Activated CD8-positive, alpha-beta T cell treated with anti-CD3 and anti-CD28 coated beads for 36 hours (primary cell): ENCODE results near the gene GAA. TPM values are rescaled to one million over a fixed set of nuclear protein-coding genes. Genes with fewer than 3 reads are reported as not detected.

ENCODE experiments used
- ATAC-seq: fragments of 200-7000 bp; cut with Tn5 transposase; one replicate; pipeline ENCODE4 v1.10.0; 2021; ENCODE audit warnings: mild to moderate bottlenecking, moderate library complexity
- CTCF ChIA-PET: fragments of 350-600 bp; sonication (Branson Sonifier 250); formaldehyde crosslinking; loops from one replicate; lab custom pipeline; 2021; ENCODE audit warnings: antibody characterized with exemption; lab: Charles Lee
- POLR2A ChIA-PET: fragments of 350-600 bp; sonication (Branson Sonifier 250); formaldehyde crosslinking; loops from one replicate; lab custom pipeline; 2021; ENCODE audit warnings: antibody characterized with exemption; lab: Charles Lee
- DNase-seq: peaks from one replicate; pipeline ENCODE4 v3.0.0-alpha.2; 2020
- H3K27ac Mint-ChIP-seq: one replicate; pipeline ENCODE4 v1.8.0; 2021; ENCODE audit warnings: mild to moderate bottlenecking, mixed read lengths
- H3K27me3 Mint-ChIP-seq: one replicate; pipeline ENCODE4 v1.8.0; 2021; ENCODE audit warnings: mixed read lengths
- H3K36me3 Mint-ChIP-seq: one replicate; pipeline ENCODE4 v1.8.0; 2021; ENCODE audit warnings: low read depth, mixed read lengths
- H3K4me1 Mint-ChIP-seq: one replicate; pipeline ENCODE4 v1.8.0; 2021; ENCODE audit warnings: low read depth, mixed read lengths
- H3K4me3 Mint-ChIP-seq: one replicate; pipeline ENCODE4 v1.8.0; 2021; ENCODE audit warnings: mild to moderate bottlenecking, moderate library complexity, mixed read lengths
- H3K9me3 Mint-ChIP-seq: one replicate; pipeline ENCODE4 v1.8.0; 2021; ENCODE audit warnings: mixed read lengths
- intact Hi-C: fragments of 100-400 bp; cut with micrococcal nuclease; formaldehyde crosslinking; loops from one replicate; pipeline ENCODE4 v1.10.0; 2022
- total RNA-seq, 2 experiments: library from RNA; stranded (reverse); gene quantifications; one replicate each; pipeline ENCODE4 v1.2.3, GENCODE V29; 2021
- TF ChIP-seq, protein P1 (sequence below): fragments of 200-600 bp; IDR thresholded peaks from one replicate; pipeline ENCODE4 v1.8.0; 2022; ENCODE audit warnings: antibody characterized with exemption, mild to moderate bottlenecking

GAA gene
- total RNA-seq, 2 experiments from 2014 or later, result 42.6 to 46.2 TPM

GRCh38 chr17:80114758-80115157 lies 13.4 kb downstream of the GAA start:
- ChIA-PET CTCF (interaction anchor here (0.8 to 1.6 kb wide), 2 partner anchors 13 to 95 kb away, joined by 3 to 7 read pairs; partner anchors contain the start of gene GAA), POLR2A (interaction anchor here (0.6 to 1.1 kb wide), 4 partner anchors 13 to 269 kb away, joined by 3 to 4 read pairs (median 3); partner anchors contain the start of gene GAA)
- ATAC-seq, result no peak
- DNase-seq, result no peak
- intact Hi-C loops, result no loop called here
- H3K9me3 Mint-ChIP-seq, result peaks cover 2% of the 10 kb centered on the region
- peaks cover 6% of the 10 kb centered on the region for H3K36me3 Mint-ChIP-seq
- no peak overlapping the region for H3K4me3 Mint-ChIP-seq
- no peaks in the 10 kb centered on the region for H3K4me1 Mint-ChIP-seq
- TF ChIP-seq, protein P1, sequence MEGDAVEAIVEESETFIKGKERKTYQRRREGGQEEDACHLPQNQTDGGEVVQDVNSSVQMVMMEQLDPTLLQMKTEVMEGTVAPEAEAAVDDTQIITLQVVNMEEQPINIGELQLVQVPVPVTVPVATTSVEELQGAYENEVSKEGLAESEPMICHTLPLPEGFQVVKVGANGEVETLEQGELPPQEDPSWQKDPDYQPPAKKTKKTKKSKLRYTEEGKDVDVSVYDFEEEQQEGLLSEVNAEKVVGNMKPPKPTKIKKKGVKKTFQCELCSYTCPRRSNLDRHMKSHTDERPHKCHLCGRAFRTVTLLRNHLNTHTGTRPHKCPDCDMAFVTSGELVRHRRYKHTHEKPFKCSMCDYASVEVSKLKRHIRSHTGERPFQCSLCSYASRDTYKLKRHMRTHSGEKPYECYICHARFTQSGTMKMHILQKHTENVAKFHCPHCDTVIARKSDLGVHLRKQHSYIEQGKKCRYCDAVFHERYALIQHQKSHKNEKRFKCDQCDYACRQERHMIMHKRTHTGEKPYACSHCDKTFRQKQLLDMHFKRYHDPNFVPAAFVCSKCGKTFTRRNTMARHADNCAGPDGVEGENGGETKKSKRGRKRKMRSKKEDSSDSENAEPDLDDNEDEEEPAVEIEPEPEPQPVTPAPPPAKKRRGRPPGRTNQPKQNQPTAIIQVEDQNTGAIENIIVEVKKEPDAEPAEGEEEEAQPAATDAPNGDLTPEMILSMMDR, result no peak
- no peaks in the 10 kb centered on the region for H3K27me3 Mint-ChIP-seq
- H3K27ac Mint-ChIP-seq, result no peak overlapping the region

- TF ChIP-seq, protein P1, result no peak
- CTCF ChIA-PET, result interaction anchor here (0.8 to 1.6 kb wide), 2 partner anchors 14 to 95 kb away, joined by 3 to 7 read pairs; partner anchors contain the start of gene GAA
- Mint-ChIP-seq H3K9me3 (peaks cover 2% of the 10 kb centered on the region), H3K36me3 (peaks cover 6% of the 10 kb centered on the region), H3K27me3 (no peaks in the 10 kb centered on the region), H3K27ac (no peak overlapping the region), H3K4me1 (no peaks in the 10 kb centered on the region), H3K4me3 (no peak overlapping the region)
- no peak for ATAC-seq
- intact Hi-C loops, result no loop called here
- POLR2A ChIA-PET, result interaction anchor here (0.6 to 1.1 kb wide), 3 partner anchors 14 to 269 kb away, joined by 3 to 4 read pairs (median 3); partner anchors contain the start of gene GAA
- DNase-seq, result no peak
These were observed 13.8 kb downstream of the GAA start for GRCh38 chr17:80115159-80115558.

GRCh38 chr17:80116276-80116920 lies 15.0 kb downstream of the GAA start:
- H3K4me1 Mint-ChIP-seq, result no peaks in the 10 kb centered on the region
- peaks cover 6% of the 10 kb centered on the region for H3K36me3 Mint-ChIP-seq
- H3K9me3 Mint-ChIP-seq, result peaks cover 2% of the 10 kb centered on the region
- no peaks in the 10 kb centered on the region for H3K27me3 Mint-ChIP-seq
- ATAC-seq (no peak), DNase-seq (no peak)
- CTCF ChIA-PET, result interaction anchor here (1.0 kb wide), 1 partner anchor 15 kb away, joined by 3 read pairs; the partner anchor contains the start of gene GAA
- intact Hi-C loops, result no loop called here
- TF ChIP-seq, protein P1, result no peak
- POLR2A ChIA-PET, result interaction anchor here (1.1 to 1.5 kb wide), 2 partner anchors 15 to 17 kb away, joined by 3 to 4 read pairs; partner anchors contain the start of gene GAA
- H3K27ac Mint-ChIP-seq, result no peak overlapping the region
- H3K4me3 Mint-ChIP-seq, result no peak overlapping the region

DNA sequence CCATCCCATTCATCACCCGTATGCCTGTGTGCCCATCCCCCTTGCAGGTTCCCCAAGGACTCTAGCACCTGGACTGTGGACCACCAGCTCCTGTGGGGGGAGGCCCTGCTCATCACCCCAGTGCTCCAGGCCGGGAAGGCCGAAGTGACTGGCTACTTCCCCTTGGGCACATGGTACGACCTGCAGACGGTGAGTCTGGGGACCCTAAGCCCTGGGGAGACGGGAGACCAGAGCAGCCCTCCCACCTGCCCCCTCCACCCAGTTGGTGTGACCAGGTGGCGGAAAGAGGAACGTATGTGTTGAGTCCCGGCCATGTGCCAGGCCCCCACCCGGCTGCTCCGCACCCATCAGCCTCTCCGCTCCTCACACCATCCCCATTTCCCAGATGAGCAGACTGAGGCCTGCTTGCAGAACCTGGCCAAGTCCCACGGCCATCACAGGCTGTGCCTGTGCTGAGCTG lies 15.6 kb downstream of the GAA start:
- ChIA-PET POLR2A (interaction anchor here (0.6 to 1.5 kb wide), 3 partner anchors 14 to 17 kb away, joined by 3 to 4 read pairs (median 3); partner anchors contain the start of gene GAA), CTCF (interaction anchor here (1.0 kb wide), 1 partner anchor 15 kb away, joined by 3 read pairs; the partner anchor contains the start of gene GAA)
- TF ChIP-seq, protein P1, result no peak
- Mint-ChIP-seq H3K9me3 (peaks cover 2% of the 10 kb centered on the region), H3K27me3 (no peaks in the 10 kb centered on the region), H3K4me1 (no peaks in the 10 kb centered on the region), H3K36me3 (peaks cover 6% of the 10 kb centered on the region), H3K27ac (no peak overlapping the region), H3K4me3 (no peak overlapping the region)
- ATAC-seq, result no peak
- intact Hi-C loops, result no loop called here
- no peak for DNase-seq
